SK-N-SH (cell line): ENCODE results near the gene UBA5. TPM values are rescaled to one million over a fixed set of nuclear protein-coding genes. Genes with fewer than 3 reads are reported as not detected.

Experiments used
- CTCF ChIA-PET: fragments of 300-600, 350-600 bp; formaldehyde crosslinking; extraction: SDS; loops from one replicate; lab custom pipeline; 2021; lab: Yijun Ruan, JAX
- POLR2A ChIA-PET: fragments of 350-600 bp; sonication (Branson Sonifier 250); formaldehyde crosslinking; extraction: SDS; loops from one replicate; lab custom pipeline; 2020; ENCODE audit warnings: antibody characterized with exemption, inconsistent platforms; lab: Yijun Ruan, JAX
- DNase-seq: peaks from one replicate; pipeline ENCODE4 v3.0.0; 2012
- H2AFZ ChIP-seq: fragments of 200-600 bp; sonication (generic); 2 replicates; pipeline ENCODE4 v1.8.1; 2016; ENCODE audit warnings: antibody characterized with exemption, mild to moderate bottlenecking, low read depth
- H3F3A ChIP-seq: fragments of 200-600 bp; sonication (generic); replicated peaks from 2 replicates; pipeline ENCODE3; 2016; ENCODE audit warnings: antibody characterized with exemption, mild to moderate bottlenecking; ENCODE audit not compliant: insufficient read depth
- H3K27ac ChIP-seq, 2 experiments: fragments of 200-500 bp in 1 of 2; fragments of 200-600 bp in 1 of 2; sonication (Bioruptor generic) in 1 of 2; sonication (generic), shearing (Covaris generic) in 1 of 2; 2 replicates each; pipeline versions ENCODE4 v1.5.1 to v1.6.1; 2014 to 2016; ENCODE audit warnings: low read depth in 2 of 2, inconsistent platforms in 1 of 2, low read length in 1 of 2, mild to moderate bottlenecking in 1 of 2, mixed read lengths in 1 of 2
- H3K27me3 ChIP-seq: fragments of 200-600 bp; sonication (generic), shearing (Covaris generic); 2 replicates; pipeline ENCODE4 v1.6.1; 2016; ENCODE audit warnings: mixed run types; ENCODE audit not compliant: insufficient read depth
- H3K36me3 ChIP-seq, 2 experiments: fragments of 200-500 bp in 1 of 2; fragments of 200-600 bp in 1 of 2; sonication (Bioruptor generic) in 1 of 2; sonication (generic) in 1 of 2; replicated peaks in 1 of 2; 2 replicates each; pipeline versions ENCODE3 to v1.5.1; 2014 to 2016; ENCODE audit warnings: low read length in 1 of 2, mild to moderate bottlenecking in 1 of 2; ENCODE audit not compliant: insufficient read depth in 2 of 2, control insufficient read depth in 1 of 2
- H3K4me1 ChIP-seq, 2 experiments: fragments of 200-500 bp in 1 of 2; fragments of 200-600 bp in 1 of 2; sonication (Bioruptor generic) in 1 of 2; sonication (generic), shearing (Covaris generic) in 1 of 2; 2 replicates each; pipeline versions ENCODE4 v1.5.1 to v1.6.1; 2014 to 2016; ENCODE audit warnings: low read depth in 1 of 2, low read length in 1 of 2, mixed run types in 1 of 2; ENCODE audit not compliant: insufficient read depth in 2 of 2, control insufficient read depth in 1 of 2
- H3K4me2 ChIP-seq: fragments of 200-600 bp; sonication (generic), shearing (Covaris generic); 2 replicates; pipeline ENCODE4 v1.6.1; 2017; ENCODE audit warnings: mixed run types
- H3K4me3 ChIP-seq, 2 experiments: fragments of 200-500 bp in 1 of 2; fragments of 200-600 bp in 1 of 2; sonication (Bioruptor generic) in 1 of 2; sonication (generic), shearing (Covaris generic) in 1 of 2; 2 replicates each; pipeline versions ENCODE4 v1.5.1 to v1.8.1; 2014 to 2016; ENCODE audit warnings: low read depth in 2 of 2, inconsistent platforms in 1 of 2, low read length in 1 of 2, mild to moderate bottlenecking in 1 of 2, mixed read lengths in 1 of 2, moderate library complexity in 1 of 2
- H3K79me2 ChIP-seq: fragments of 200-600 bp; sonication (generic); 2 replicates; pipeline ENCODE4 v1.8.1; 2017; ENCODE audit warnings: mild to moderate bottlenecking; ENCODE audit not compliant: insufficient read depth
- H3K9ac ChIP-seq: fragments of 200-600 bp; sonication (generic); 2 replicates; pipeline ENCODE4 v1.6.1; 2017; ENCODE audit warnings: mixed run types
- H3K9me2 ChIP-seq: fragments of 200-600 bp; sonication (generic); 2 replicates; pipeline ENCODE4 v1.6.1; 2017; ENCODE audit warnings: mixed run types
- H3K9me3 ChIP-seq: fragments of 200-600 bp; sonication (generic); 2 replicates; pipeline ENCODE4 v1.6.1; 2017; ENCODE audit warnings: mixed run types, mild to moderate bottlenecking, moderate library complexity
- H4K20me1 ChIP-seq: fragments of 200-600 bp; sonication (generic); 2 replicates; pipeline ENCODE4 v1.6.1; 2017; ENCODE audit warnings: mild to moderate bottlenecking, mixed run types; ENCODE audit not compliant: insufficient read depth
- CHD2 ChIP-seq: fragments of 150-350 bp; IDR thresholded peaks from 2 replicates; pipeline ENCODE4 v1.6.1; 2018; ENCODE audit warnings: low read length; ENCODE audit not compliant: partially characterized antibody
- EP300 ChIP-seq, 2 experiments: IDR thresholded peaks; 2 replicates each; pipeline versions ENCODE4 v1.4.0 to v1.6.1; 2012; ENCODE audit warnings: borderline replicate concordance in 1 of 2, low read depth in 1 of 2, low read length in 1 of 2
- GABPA ChIP-seq: IDR thresholded peaks from 2 replicates; pipeline ENCODE4 v1.4.0; 2012; ENCODE audit warnings: low read depth, mild to moderate bottlenecking
- MXI1 ChIP-seq: IDR thresholded peaks from 2 replicates; pipeline ENCODE4 v1.6.1; 2012; ENCODE audit warnings: mild to moderate bottlenecking, low read depth, low read length, improper control_type of control experiment
- NFIC ChIP-seq: IDR thresholded peaks from 2 replicates; pipeline ENCODE4 v1.4.0; 2012; ENCODE audit warnings: borderline replicate concordance
- POLR2AphosphoS5 ChIP-seq: IDR thresholded peaks from 2 replicates; pipeline ENCODE4 v1.6.1; 2012; ENCODE audit warnings: low read depth, low read length
- RCOR1 ChIP-seq: fragments of 150-350 bp; IDR thresholded peaks from 2 replicates; pipeline ENCODE4 v1.6.1; 2017; ENCODE audit warnings: antibody characterized with exemption, low read length
- RXRA ChIP-seq: IDR thresholded peaks from 2 replicates; pipeline ENCODE4 v1.4.0; 2012; ENCODE audit warnings: low read depth, mild to moderate bottlenecking, borderline replicate concordance
- SMC3 ChIP-seq: IDR thresholded peaks from 2 replicates; pipeline ENCODE4 v1.6.1; 2012; ENCODE audit warnings: low read depth, low read length, improper control_type of control experiment
- TAF1 ChIP-seq: IDR thresholded peaks from 2 replicates; pipeline ENCODE4 v1.6.1; 2012; ENCODE audit warnings: low read depth, mild to moderate bottlenecking, low read length, moderate library complexity, borderline replicate concordance
- TCF12 ChIP-seq: IDR thresholded peaks from 2 replicates; pipeline ENCODE4 v1.4.0; 2012
- WGBS: methylation state at CpG from one replicate; pipeline ENCODE4 v1.1.6; 2017; ENCODE audit warnings: low lambda C conversion rate; 5-methylcytosine and 5-hydroxymethylcytosine counted together
- polyA plus RNA-seq, 3 experiments: library from polyadenylated mRNA; depleted of rRNA; stranded (reverse); fragments of >200 nt; gene quantifications; 2 replicates each; pipeline ENCODE4 v1.2.3, GENCODE V29; 2012
- TF ChIP-seq, protein P1 (sequence below): fragments of 200-600 bp; sonication (generic); IDR thresholded peaks from 2 replicates; pipeline ENCODE4 v1.6.1; 2017; ENCODE audit warnings: antibody characterized with exemption, mild to moderate bottlenecking, moderate library complexity
- TF ChIP-seq, protein P2 (sequence below): fragments of 150-350 bp; IDR thresholded peaks from 2 replicates; pipeline ENCODE4 v1.6.1; 2016; ENCODE audit warnings: mild to moderate bottlenecking, low read depth, low read length
- TF ChIP-seq, protein P3 (sequence below): IDR thresholded peaks from 2 replicates; pipeline ENCODE4 v1.4.0; 2012; ENCODE audit warnings: low read depth, borderline replicate concordance
- TF ChIP-seq, protein P4 (sequence below): IDR thresholded peaks from 2 replicates; pipeline ENCODE4 v1.4.0; 2012; ENCODE audit warnings: low read depth

The UBA5 gene
- polyA plus RNA-seq, 1 of the 3 experiments (the other 2 are of a cell fraction) = 38.3 TPM

DNA sequence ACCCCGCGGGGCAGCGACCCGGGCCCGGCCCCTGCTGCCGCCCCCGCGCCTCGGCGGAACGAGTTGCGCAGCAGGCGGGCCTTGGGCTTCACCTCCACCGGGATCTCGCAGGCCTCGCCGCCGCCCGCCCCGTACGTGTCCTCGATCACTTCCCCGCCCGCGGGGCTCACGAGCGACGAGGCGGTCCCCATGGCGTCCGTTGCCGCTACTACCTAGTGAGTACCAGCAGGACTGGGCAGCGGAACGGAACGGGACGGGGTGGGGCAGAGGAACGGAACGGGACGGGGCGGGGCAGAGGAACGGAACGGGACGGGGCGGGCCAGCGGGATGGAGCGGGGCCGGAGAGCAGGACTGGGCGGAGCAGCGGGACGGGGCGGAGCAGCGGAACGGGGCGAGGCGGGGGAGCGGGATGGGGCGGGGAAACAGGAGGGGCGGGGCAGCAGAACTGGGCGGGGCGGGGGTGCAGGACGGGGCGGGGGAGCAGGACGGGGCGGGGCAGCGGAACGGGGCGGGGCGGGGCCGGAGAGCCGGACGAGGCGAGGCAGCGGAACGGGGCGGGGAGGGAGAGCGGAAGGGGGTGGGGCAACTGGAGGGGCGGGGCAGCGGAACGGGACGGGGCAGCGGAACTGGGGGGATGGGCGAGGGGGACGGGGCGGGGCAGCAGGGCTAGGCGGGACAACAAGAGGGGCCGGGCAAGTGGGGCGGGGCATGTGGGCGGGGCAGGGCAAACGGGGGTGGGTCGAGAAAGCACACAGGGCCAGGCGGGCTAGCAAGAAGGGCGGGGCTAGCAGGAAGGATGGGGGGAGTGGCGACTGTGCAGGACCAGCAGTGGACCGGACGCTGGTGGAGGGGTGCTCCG is 62.3 kb downstream of the UBA5 start, which contains the start of gene NPHP3 (continued):
- no peak for TF ChIP-seq NFIC
- TF ChIP-seq RXRA = no peak
- TF ChIP-seq RCOR1 = no peak
- TF ChIP-seq POLR2AphosphoS5 = peak; percentile 92
- TF ChIP-seq, protein P1, sequence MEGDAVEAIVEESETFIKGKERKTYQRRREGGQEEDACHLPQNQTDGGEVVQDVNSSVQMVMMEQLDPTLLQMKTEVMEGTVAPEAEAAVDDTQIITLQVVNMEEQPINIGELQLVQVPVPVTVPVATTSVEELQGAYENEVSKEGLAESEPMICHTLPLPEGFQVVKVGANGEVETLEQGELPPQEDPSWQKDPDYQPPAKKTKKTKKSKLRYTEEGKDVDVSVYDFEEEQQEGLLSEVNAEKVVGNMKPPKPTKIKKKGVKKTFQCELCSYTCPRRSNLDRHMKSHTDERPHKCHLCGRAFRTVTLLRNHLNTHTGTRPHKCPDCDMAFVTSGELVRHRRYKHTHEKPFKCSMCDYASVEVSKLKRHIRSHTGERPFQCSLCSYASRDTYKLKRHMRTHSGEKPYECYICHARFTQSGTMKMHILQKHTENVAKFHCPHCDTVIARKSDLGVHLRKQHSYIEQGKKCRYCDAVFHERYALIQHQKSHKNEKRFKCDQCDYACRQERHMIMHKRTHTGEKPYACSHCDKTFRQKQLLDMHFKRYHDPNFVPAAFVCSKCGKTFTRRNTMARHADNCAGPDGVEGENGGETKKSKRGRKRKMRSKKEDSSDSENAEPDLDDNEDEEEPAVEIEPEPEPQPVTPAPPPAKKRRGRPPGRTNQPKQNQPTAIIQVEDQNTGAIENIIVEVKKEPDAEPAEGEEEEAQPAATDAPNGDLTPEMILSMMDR = no peak; the same call in 1 of the 2 replicates
- TF ChIP-seq GABPA = peak; percentile 23; the same call in 1 of the 2 replicates
- TF ChIP-seq, all 33 proteins: peak for 4

DNA sequence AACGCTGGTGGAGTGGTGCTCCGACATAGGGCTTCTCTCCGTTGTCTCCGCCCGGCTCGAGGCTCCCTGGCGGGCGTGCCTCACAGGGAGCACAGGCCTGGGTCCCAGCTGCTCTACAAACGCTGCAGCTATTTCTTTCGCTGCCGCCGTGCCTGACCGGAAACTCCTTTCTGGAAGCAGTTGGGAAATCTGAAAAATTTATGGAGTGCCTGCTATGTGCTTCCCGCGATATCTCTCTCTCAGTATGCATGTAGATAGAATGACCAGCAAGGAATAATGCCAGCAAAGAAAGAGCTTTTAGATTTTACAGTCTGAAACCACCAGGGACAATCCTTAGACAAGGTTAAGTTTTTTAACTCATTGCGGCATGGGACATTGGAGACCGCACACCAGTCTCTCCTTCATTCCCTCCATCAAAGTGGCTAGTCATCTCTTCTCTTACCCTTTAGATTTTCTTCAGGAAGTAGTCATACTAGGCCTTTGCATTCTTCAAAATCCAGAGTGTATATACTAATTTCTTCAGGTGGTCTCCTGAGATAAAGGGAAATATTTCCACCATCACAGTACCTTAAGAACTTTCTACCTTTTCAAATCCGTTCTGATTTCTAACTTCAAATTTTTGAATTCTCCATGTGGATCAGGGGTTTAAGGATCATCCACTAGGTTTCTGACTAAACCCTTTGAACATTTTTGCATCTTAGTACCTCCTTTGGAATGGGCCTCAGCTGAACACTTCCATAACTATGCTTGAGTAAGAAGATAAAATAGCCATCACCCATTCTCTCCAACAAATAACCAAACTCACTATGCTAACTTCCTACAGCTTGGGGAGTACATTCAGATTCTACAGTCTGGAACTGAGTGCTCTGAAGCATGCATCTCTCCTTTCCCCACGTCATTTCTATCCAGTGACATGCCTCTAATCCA is 63.2 kb downstream of the UBA5 start:
- H3K9ac ChIP-seq = peak overlapping the region; percentile 64; the same call in 1 of the 2 replicates
- peaks cover 7% of the 10 kb centered on the region for H3F3A ChIP-seq
- H3K4me1 ChIP-seq = peaks cover 4 to 5% of the 10 kb centered on the region in 2 experiments; a peak in 3 of 4 replicates
- no peaks in the 10 kb centered on the region for H3K9me2 ChIP-seq
- peak overlapping the region; percentile 92 for H2AFZ ChIP-seq
- WGBS = 19% methylated on average over 16 of the region's 19 CpGs
- H4K20me1 ChIP-seq = peaks cover 13% of the 10 kb centered on the region; the same call in 1 of the 2 replicates
- peak overlapping the region; percentile 76 to 96 for H3K27ac ChIP-seq
- H3K4me2 ChIP-seq = peak overlapping the region; percentile 83
- H3K36me3 ChIP-seq = peaks cover 3 to 10% of the 10 kb centered on the region in 2 experiments
- H3K4me3 ChIP-seq = peak overlapping the region; percentile 71 to 74
- H3K9me3 ChIP-seq = no peaks in the 10 kb centered on the region
- CTCF ChIA-PET = interaction anchor here (0.8 to 5.8 kb wide), 6 partner anchors 8 to 1489 kb away, joined by 3 to 42 read pairs (median 3); no protein-coding TSS in a partner anchor
- no peaks in the 10 kb centered on the region for H3K27me3 ChIP-seq
- POLR2A ChIA-PET = no interaction called here
- peaks cover 27% of the 10 kb centered on the region for H3K79me2 ChIP-seq
- TF ChIP-seq, protein P2, sequence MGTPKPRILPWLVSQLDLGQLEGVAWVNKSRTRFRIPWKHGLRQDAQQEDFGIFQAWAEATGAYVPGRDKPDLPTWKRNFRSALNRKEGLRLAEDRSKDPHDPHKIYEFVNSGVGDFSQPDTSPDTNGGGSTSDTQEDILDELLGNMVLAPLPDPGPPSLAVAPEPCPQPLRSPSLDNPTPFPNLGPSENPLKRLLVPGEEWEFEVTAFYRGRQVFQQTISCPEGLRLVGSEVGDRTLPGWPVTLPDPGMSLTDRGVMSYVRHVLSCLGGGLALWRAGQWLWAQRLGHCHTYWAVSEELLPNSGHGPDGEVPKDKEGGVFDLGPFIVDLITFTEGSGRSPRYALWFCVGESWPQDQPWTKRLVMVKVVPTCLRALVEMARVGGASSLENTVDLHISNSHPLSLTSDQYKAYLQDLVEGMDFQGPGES = no peak
- TF ChIP-seq TCF12 = no peak
- peak; percentile 64; the same call in 1 of the 2 replicates for TF ChIP-seq MXI1
- no peak for TF ChIP-seq SMC3
- TF ChIP-seq CHD2 = peak; percentile 91
- TF ChIP-seq, protein P3, sequence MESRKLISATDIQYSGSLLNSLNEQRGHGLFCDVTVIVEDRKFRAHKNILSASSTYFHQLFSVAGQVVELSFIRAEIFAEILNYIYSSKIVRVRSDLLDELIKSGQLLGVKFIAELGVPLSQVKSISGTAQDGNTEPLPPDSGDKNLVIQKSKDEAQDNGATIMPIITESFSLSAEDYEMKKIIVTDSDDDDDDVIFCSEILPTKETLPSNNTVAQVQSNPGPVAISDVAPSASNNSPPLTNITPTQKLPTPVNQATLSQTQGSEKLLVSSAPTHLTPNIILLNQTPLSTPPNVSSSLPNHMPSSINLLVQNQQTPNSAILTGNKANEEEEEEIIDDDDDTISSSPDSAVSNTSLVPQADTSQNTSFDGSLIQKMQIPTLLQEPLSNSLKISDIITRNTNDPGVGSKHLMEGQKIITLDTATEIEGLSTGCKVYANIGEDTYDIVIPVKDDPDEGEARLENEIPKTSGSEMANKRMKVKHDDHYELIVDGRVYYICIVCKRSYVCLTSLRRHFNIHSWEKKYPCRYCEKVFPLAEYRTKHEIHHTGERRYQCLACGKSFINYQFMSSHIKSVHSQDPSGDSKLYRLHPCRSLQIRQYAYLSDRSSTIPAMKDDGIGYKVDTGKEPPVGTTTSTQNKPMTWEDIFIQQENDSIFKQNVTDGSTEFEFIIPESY = peak; percentile 77; the same call in 1 of the 2 replicates
- TF ChIP-seq EP300 (IDR thresholded peaks at IDR 0.05; ENCODE audit: borderline replicate concordance in 1 of 2, low read depth in 1 of 2, low read length in 1 of 2) = peak in 1 of 2 experiments; percentile 13; a peak in 1 of 4 replicates
- TF ChIP-seq, protein P4, sequence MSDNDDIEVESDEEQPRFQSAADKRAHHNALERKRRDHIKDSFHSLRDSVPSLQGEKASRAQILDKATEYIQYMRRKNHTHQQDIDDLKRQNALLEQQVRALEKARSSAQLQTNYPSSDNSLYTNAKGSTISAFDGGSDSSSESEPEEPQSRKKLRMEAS = peak; percentile 51; the same call in 1 of the 2 replicates
- TF ChIP-seq POLR2AphosphoS5 = peak; percentile 94; the same call in 1 of the 2 replicates
- TF ChIP-seq TAF1 = no peak; the same call in 1 of the 2 replicates
- peak; percentile 44 for TF ChIP-seq GABPA
- TF ChIP-seq, all 33 proteins: peak for 7
- no peak for DNase-seq
